Lung (tissue), 12 donors: ENCODE measurements around the gene HMGXB3. TPM values are rescaled to one million over a fixed set of nuclear protein-coding genes. Genes with fewer than 3 reads are reported as not detected.

Experiments
- ATAC-seq: fragments of 200-7000 bp; cut with Tn5 transposase; one replicate; pipeline ENCODE4 v1.9.1; 2020; ENCODE audit warnings: moderate number of reproducible peaks; ENCODE audit not compliant: insufficient read depth, low FRiP score
- DNase-seq, 3 donors: peaks; one replicate each; pipeline ENCODE4 v3.0.0-alpha.2; 2013 to 2017
- H3K27ac ChIP-seq, 2 donors: one replicate each; pipeline ENCODE4 v1.5.1; 2013; ENCODE audit warnings: mild to moderate bottlenecking in 2 of 2, moderate library complexity in 2 of 2, control low read depth in 1 of 2, inconsistent platforms in 1 of 2, low read depth in 1 of 2, low read length in 1 of 2
- H3K27me3 ChIP-seq, 3 donors: one replicate each; pipeline ENCODE4 v1.5.1; 2013; ENCODE audit warnings: low read length in 2 of 3; ENCODE audit not compliant: control insufficient read depth in 3 of 3, insufficient read depth in 3 of 3
- H3K36me3 ChIP-seq, 4 donors: one replicate each; pipeline ENCODE4 v1.5.1; 2013; ENCODE audit warnings: low read length in 4 of 4, mild to moderate bottlenecking in 1 of 4, moderate library complexity in 1 of 4; ENCODE audit not compliant: control insufficient read depth in 4 of 4, insufficient read depth in 4 of 4
- H3K4me1 ChIP-seq, 5 donors: one replicate each; pipeline ENCODE4 v1.5.1; 2013; ENCODE audit warnings: low read length in 5 of 5, mild to moderate bottlenecking in 2 of 5, moderate library complexity in 1 of 5; ENCODE audit not compliant: control insufficient read depth in 5 of 5, insufficient read depth in 5 of 5
- H3K4me3 ChIP-seq: one replicate; pipeline ENCODE4 v1.5.1; 2013; ENCODE audit warnings: mild to moderate bottlenecking, control low read depth, moderate library complexity
- H3K9ac ChIP-seq, 2 donors: one replicate each; pipeline ENCODE4 v1.5.1; 2013; ENCODE audit warnings: low read length in 2 of 2, control low read depth in 1 of 2; ENCODE audit not compliant: insufficient read depth in 1 of 2
- H3K9me3 ChIP-seq, 4 donors: one replicate each; pipeline ENCODE4 v1.5.1; 2013; ENCODE audit warnings: low read length in 3 of 4, mild to moderate bottlenecking in 1 of 4, moderate library complexity in 1 of 4; ENCODE audit not compliant: control insufficient read depth in 4 of 4, insufficient read depth in 3 of 4
- WGBS, 2 donors: extraction: QIAGEN DNeasy Blood & Tissue Kit; methylation state at CpG; one replicate each; pipeline ENCODE4 v1.1.7; 2013; 5-methylcytosine and 5-hydroxymethylcytosine counted together
- polyA plus RNA-seq, 2 donors: library from polyadenylated mRNA; stranded (reverse); fragments of 200-250 nt; gene quantifications; one replicate each; pipeline ENCODE4 v1.2.1, GENCODE V29; 2013
- total RNA-seq, 2 donors: library from RNA; depleted of rRNA in 1 of 2; stranded (reverse); fragments of >200 nt in 1 of 2; gene quantifications; one replicate each; pipeline ENCODE4 v1.2.1, GENCODE V29; 2014 to 2021
- TF ChIP-seq, protein P1 (sequence below): IDR thresholded peaks from 2 replicates; pipeline ENCODE4 v1.5.1; 2012; ENCODE audit warnings: mild to moderate bottlenecking; ENCODE audit errors: control extremely low read depth, extremely low read depth
- donor health status: control.
- donor health status: control.
- donor health status: Bipolar disorder and iron deficiency.
- donor health status: healthy.
- donor health status: DM: yes; HTN: yes; CAD: no.

HMGXB3 gene
- total and polyA plus RNA-seq, 4 donors = 22.3 to 42.3 (median 30.8) TPM

GRCh38 chr5:150017226-150018005 lies 16.9 kb downstream of the HMGXB3 start:
- WGBS, 2 donors = 78 to 85% methylated on average over 6 of the region's 6 CpGs
- ATAC-seq = no peak

GRCh38 chr5:150020249-150020648 lies 19.7 kb downstream of the HMGXB3 start:
- Histone ChIP-seq H3K9ac (no peak overlapping the region), H3K27ac (no peak overlapping the region), H3K36me3 (peaks cover 20 to 56% (median 41%) of the 10 kb centered on the region in 4 donors), H3K4me3 (no peak overlapping the region), H3K9me3 (peaks cover 0 to 4% (median 3%) of the 10 kb centered on the region in 4 donors), H3K27me3 (no peaks in the 10 kb centered on the region), H3K4me1 (peaks cover 0 to 31% (median 0%) of the 10 kb centered on the region in 5 donors)
- ATAC-seq (no peak), DNase-seq (no peak)
- TF ChIP-seq, protein P1, sequence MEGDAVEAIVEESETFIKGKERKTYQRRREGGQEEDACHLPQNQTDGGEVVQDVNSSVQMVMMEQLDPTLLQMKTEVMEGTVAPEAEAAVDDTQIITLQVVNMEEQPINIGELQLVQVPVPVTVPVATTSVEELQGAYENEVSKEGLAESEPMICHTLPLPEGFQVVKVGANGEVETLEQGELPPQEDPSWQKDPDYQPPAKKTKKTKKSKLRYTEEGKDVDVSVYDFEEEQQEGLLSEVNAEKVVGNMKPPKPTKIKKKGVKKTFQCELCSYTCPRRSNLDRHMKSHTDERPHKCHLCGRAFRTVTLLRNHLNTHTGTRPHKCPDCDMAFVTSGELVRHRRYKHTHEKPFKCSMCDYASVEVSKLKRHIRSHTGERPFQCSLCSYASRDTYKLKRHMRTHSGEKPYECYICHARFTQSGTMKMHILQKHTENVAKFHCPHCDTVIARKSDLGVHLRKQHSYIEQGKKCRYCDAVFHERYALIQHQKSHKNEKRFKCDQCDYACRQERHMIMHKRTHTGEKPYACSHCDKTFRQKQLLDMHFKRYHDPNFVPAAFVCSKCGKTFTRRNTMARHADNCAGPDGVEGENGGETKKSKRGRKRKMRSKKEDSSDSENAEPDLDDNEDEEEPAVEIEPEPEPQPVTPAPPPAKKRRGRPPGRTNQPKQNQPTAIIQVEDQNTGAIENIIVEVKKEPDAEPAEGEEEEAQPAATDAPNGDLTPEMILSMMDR = no peak
- 90 to 100% methylated on average over 1 of the region's 1 CpG for WGBS, 2 donors

More at GRCh38 chr5:150017226-150018005, 16.9 kb downstream of the HMGXB3 start:
- H3K4me1 ChIP-seq = peaks cover 0 to 15% (median 0%) of the 10 kb centered on the region in 5 donors
- no peak for DNase-seq
- peaks cover 23 to 68% (median 45%) of the 10 kb centered on the region in 4 donors for H3K36me3 ChIP-seq
- TF ChIP-seq, protein P1 = no peak
- H3K9ac ChIP-seq = no peak overlapping the region
- no peaks in the 10 kb centered on the region for H3K27me3 ChIP-seq
- H3K27ac ChIP-seq = no peak overlapping the region
- H3K4me3 ChIP-seq = no peak overlapping the region
- peaks cover 0 to 8% (median 6%) of the 10 kb centered on the region in 4 donors for H3K9me3 ChIP-seq

- DNase-seq = no peak
- no peak overlapping the region for H3K4me3 ChIP-seq
- peaks cover 0 to 31% (median 0%) of the 10 kb centered on the region in 5 donors for H3K4me1 ChIP-seq
- ATAC-seq = no peak
- H3K9ac ChIP-seq = no peak overlapping the region
- WGBS, 2 donors = 74 to 79% methylated on average over 13 of the region's 13 CpGs
- H3K27me3 ChIP-seq = no peaks in the 10 kb centered on the region
- peaks cover 20 to 52% (median 39%) of the 10 kb centered on the region in 4 donors for H3K36me3 ChIP-seq
- H3K27ac ChIP-seq = peak overlapping the region; percentile 6 to 88
- H3K9me3 ChIP-seq = no peaks in the 10 kb centered on the region
- TF ChIP-seq, protein P1 = no peak
Measured at GRCh38 chr5:150021491-150022157, 21.1 kb downstream of the HMGXB3 start.
